IPS DF 4.7 (cell line): ENCODE results near the gene MTHFD2.
"Not testable (repeated sequence)": the region's sequence is repeated elsewhere in the genome, so short reads cannot be mapped to it uniquely, and the experiment has no call there.

ENCODE experiments used
- DNase-seq: peaks from one replicate; pipeline ENCODE4 v3.0.0-alpha.2; 2013; ENCODE audit warnings: low spot score; ENCODE audit errors: extremely low read depth

MTHFD2 gene

GRCh38 chr2:74197049-74197448 lies 1.4 kb upstream of the MTHFD2 start:
- DNase-seq: no peak

- peak; percentile 96 for DNase-seq
Observed at GRCh38 chr2:74198023-74198460, 373 bp upstream of the MTHFD2 start.

GRCh38 chr2:74199275-74199701 lies 873 bp downstream of the MTHFD2 start:
- no peak for DNase-seq

GRCh38 chr2:74199871-74200305 lies 1.5 kb downstream of the MTHFD2 start:
- no peak for DNase-seq

GRCh38 chr2:74201196-74201595 lies 2.8 kb downstream of the MTHFD2 start:
- no peak for DNase-seq

GRCh38 chr2:74201596-74201995 lies 3.2 kb downstream of the MTHFD2 start:
- no peak for DNase-seq

GRCh38 chr2:74204436-74204835 lies 6.0 kb downstream of the MTHFD2 start:
- DNase-seq: no peak

- DNase-seq: no peak
Observed at GRCh38 chr2:74205113-74205512, 6.7 kb downstream of the MTHFD2 start.

- no peak for DNase-seq
Observed at GRCh38 chr2:74205596-74205995, 7.2 kb downstream of the MTHFD2 start.

- DNase-seq: no peak
Observed at GRCh38 chr2:74206180-74206688, 7.8 kb downstream of the MTHFD2 start.

- no peak for DNase-seq
Observed at GRCh38 chr2:74212702-74213410, 14.4 kb downstream of the MTHFD2 start.

GRCh38 chr2:74215771-74216170 lies 17.4 kb downstream of the MTHFD2 start:
- not testable (repeated sequence) for DNase-seq

GRCh38 chr2:74216642-74217041 lies 18.2 kb downstream of the MTHFD2 start:
- DNase-seq: no peak

- DNase-seq: no peak
Observed at GRCh38 chr2:74219846-74220486, 21.6 kb downstream of the MTHFD2 start.

GRCh38 chr2:74221091-74221490 lies 22.7 kb downstream of the MTHFD2 start:
- no peak for DNase-seq

GRCh38 chr2:74221604-74222299 lies 23.3 kb downstream of the MTHFD2 start:
- DNase-seq: no peak

- no peak for DNase-seq
Observed at GRCh38 chr2:74222300-74222650, 23.9 kb downstream of the MTHFD2 start.

- no peak for DNase-seq
Observed at GRCh38 chr2:74223941-74224770, 25.7 kb downstream of the MTHFD2 start.

GRCh38 chr2:74225698-74226459 lies 27.5 kb downstream of the MTHFD2 start:
- DNase-seq: no peak

- DNase-seq: no peak
Observed at GRCh38 chr2:74226648-74227213, 28.3 kb downstream of the MTHFD2 start.
